GM19035 (cell line): ENCODE results near the gene CXXC5.
"Not testable (repeated sequence)": the region's sequence is repeated elsewhere in the genome, so short reads cannot be mapped to it uniquely, and the experiment has no call there.

Experiments
- ATAC-seq: cut with Tn5 transposase; IDR thresholded peaks from one replicate; pipeline ENCODE4 v1.9.1; 2021; ENCODE audit not compliant: unreplicated experiment

Gene CXXC5

DNA sequence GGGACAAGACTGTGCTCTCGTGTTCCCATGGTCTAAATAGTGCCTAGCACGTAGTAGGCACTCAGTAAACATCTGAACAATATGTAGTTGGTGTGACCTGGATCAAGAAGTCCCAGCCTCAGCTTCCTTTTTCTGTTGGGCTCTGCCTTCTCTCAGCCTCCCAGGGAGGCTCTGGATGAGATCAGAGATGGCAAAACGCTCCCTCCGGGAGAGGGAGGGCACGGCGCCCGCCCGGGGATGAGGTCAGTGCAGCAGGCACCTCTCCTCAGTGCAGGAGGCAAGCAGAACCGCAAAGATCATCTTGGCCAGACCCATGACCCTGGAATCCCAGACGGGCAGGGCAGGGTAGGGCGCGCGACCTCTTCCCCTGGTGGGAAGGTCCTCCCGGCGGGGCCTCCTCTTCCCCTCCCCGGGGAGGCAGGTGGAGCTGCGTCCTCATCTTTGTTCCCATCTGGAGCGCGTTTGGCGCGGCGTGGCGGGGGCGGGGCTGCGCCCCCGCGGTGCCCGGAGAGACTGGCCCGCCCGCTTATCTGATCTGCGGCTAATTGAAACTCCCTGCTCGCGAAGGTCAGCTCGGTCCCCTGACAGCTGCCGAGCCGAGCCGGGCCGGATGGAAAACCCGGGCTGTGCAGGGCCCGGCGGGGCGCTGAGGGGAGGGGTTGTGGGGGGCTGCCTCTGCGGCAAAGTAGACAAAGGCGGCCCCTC, 60.9 kb downstream of the CXXC5 start:
- no peak for ATAC-seq

- ATAC-seq: no peak
These were observed 61.6 kb downstream of the CXXC5 start for GRCh38 chr5:139709582-139710318.

GRCh38 chr5:139710319-139711066, 62.3 kb downstream of the CXXC5 start:
- ATAC-seq: no peak

GRCh38 chr5:139711067-139711905, 63.1 kb downstream of the CXXC5 start:
- no peak for ATAC-seq

DNA sequence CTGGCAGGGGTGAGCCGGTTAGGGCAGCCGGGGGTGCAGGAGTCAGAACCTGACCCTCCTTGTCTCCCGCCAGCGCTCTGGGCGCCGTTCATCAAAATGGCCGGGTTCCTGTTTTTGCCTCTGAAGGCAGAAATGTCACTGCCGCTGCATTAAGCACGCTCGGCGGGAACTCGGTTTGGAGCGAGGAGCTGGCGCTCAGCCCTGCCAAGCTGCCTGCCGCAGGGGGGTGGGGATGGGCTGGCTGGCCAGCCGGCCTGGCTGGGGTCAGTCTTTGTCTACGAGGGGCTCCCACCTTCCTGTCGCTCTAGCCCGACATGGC, 63.7 kb downstream of the CXXC5 start:
- ATAC-seq: no peak

DNA sequence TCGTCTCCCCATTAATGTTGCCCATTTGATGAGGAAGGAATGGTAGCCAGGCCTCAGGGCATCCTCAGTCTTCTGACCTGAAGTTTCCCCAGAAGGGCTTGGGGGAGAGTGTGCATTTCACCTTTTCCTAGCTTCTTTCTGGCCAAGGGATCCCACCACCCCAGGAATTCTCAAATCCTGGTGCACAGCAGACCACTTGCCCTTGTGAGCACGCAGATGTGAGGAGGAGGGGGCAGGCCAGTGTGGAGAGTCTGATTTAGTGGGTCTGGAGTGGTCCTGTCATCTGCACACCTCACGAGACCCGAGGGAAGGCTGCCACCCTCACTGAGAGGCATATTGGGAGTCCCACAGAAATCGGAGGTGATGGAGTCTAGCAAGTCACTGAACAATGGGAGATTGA, 64.3 kb downstream of the CXXC5 start:
- no peak for ATAC-seq

GRCh38 chr5:139713898-139714297, 65.7 kb downstream of the CXXC5 start:
- ATAC-seq: not testable (repeated sequence)

GRCh38 chr5:139717221-139717620, 69.1 kb downstream of the CXXC5 start:
- no peak for ATAC-seq

DNA sequence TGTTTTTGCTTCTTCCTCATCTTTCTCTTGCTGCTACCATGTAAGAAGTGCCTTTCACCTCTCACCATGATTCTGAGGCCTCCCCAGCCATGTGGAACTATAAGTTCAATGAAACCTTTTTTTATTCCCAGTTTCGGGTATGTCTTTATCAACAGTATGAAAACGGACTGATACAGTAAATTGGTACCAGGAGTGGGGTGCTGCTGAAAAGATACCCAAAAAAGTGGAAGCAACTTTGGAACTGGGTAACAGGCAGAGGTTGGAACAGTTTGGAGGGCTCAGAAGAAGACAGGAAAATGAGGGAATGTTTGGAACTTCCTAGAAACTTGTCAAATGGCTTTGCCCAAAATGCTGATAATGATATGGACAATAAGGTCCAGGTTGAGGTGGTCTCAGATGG, 70.3 kb downstream of the CXXC5 start:
- not testable (repeated sequence) for ATAC-seq

GRCh38 chr5:139719970-139720369, 71.8 kb downstream of the CXXC5 start:
- ATAC-seq: not testable (repeated sequence)

GRCh38 chr5:139723986-139724587, 75.9 kb downstream of the CXXC5 start:
- no peak for ATAC-seq

DNA sequence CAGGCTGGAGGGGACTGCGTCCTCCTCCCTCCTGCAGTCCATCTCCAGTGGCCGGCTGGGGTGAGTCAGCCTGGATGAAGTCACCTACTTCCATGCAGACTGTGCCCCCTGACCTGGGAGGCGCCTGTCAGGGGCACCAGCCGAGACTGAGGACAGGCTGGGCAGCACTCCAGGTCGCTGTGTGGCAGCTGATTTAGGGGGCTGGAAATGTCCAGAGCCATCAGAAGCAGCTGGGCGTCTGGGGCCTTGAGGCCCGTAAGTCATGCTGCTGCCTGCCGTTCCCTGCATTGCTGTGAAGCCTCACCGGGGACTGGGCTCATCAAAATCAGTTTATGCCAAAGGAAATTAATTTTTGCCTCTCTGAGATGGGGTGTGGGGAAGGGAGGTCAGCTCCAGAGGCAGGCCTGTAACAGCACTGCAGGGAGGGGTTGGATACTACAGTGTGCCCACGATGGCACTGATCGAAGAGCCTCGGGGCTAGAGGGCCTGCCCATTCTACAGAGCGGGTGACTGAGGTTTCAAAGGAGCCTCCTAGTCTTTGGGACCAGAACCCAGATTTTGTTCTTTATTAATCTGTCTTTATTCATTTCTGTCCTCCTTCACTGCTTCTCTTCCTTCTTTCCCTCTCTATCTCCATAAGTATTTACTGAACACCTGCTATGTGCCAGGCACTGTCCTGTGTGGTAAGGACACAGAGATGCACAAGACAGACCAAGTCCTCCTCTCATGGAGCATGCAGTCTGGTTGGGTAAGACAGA, 77.1 kb downstream of the CXXC5 start:
- no peak for ATAC-seq

- no peak for ATAC-seq
These were observed 78.1 kb downstream of the CXXC5 start for GRCh38 chr5:139726248-139726647.

DNA sequence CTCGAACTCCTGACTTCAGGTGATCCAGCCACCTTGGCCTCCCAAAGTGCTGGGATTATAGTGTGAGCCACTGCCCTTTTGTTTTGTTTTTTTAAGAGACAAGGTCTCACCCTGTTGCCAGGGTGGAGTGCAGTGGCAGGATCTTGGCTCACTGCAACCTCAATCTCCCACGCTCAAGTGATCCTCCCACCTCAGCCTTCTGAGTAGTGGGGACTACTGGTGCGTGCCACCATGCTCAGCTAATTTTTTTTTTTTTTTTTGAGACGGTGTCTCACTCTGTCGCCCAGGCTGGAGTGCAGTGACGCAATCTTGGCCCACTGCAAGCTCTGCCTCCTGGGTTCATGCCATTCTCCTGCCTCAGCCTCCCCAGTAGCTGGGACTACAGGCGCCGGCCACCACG, 79.5 kb downstream of the CXXC5 start:
- ATAC-seq: not testable (repeated sequence)

DNA sequence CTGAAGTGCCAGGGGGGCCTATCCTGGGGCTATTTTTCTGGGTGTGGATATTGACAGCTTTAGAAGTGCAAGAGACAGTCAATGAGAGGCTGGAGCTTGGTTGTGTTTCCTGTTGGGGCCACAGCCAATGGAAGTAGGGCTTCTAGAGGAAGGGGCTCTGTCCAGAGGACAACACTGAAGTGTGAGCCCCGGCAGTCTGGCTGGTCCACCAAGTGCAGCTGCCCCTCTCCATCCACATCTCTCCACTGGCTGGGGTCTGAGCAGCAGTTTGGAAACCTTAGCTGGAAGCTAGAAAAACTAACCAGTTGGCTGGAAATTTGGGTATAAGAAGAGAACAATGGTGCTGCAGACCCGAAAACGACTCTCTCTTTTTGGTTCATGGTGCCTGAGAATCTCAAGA, 83.1 kb downstream of the CXXC5 start:
- no peak for ATAC-seq

DNA sequence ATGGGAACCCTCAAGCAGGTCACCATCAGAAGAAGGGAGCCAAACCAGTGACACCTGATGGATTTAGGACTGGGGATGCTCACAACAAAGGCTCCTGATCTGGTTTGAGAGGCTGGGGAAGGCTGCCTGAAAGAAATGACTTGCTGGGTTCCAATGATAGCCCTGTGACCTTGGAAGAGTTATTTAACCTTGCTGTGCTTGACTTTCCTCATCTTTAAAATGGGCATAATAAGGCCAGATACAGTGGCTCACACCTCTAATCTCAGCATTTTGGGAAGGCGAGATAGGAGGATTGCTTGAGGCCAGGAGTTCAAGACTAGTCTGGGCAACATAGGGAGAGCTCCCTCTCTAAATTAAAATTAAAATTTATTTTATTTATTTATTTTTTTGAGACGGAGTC, 83.9 kb downstream of the CXXC5 start:
- ATAC-seq: no peak

DNA sequence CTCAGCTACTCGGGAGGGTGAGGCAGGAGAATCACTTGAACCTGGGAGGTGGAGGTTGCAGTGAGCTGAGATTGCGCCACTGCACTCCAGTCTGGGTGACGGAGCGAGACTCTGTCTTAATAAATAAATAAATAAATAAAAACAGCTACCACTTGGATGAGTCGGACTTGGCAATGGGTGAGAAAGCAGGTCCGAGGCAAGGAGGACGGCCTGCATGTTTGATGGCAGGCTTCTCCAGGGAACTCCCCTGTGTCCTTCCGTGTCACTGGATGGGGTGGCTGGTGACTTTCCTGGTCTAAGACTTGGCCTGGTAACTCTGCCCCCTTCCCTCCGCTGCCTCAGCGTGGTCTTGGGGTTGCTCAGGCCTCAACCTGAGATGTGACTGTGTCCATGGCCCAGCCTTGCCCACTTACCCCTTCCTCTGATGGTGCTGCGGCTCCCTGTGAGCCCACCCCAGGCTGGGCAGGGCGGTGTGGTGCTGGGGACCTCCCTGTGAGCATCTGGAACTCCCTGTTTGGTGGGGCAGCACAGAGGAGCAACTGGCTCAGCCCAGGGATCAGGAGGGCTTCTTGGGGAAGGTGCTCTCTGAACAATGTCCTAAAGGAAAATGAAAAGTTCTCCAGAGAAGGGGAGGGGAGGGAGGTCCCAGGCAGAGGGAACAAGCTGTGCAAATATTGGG, 85.0 kb downstream of the CXXC5 start:
- no peak for ATAC-seq
